BJ (cell line): ENCODE results near the gene SHANK2. TPM values are rescaled to one million over a fixed set of nuclear protein-coding genes. Genes with fewer than 3 reads are reported as not detected.

Source experiments
- CTCF ChIA-PET: fragments of 350-600 bp; formaldehyde crosslinking; extraction: SDS; loops from one replicate; lab custom pipeline; 2021; ENCODE audit warnings: antibody characterized with exemption, inconsistent platforms; lab: Yijun Ruan, JAX
- POLR2A ChIA-PET: fragments of 300-600 bp; sonication (Branson Sonifier 250); formaldehyde crosslinking; extraction: SDS; loops from one replicate; lab custom pipeline; 2021; ENCODE audit warnings: antibody characterized with exemption; lab: Charles Lee
- DNase-seq: peaks from one replicate; pipeline ENCODE4 v3.0.0-alpha.2; 2011; ENCODE audit warnings: low read depth
- H3K27me3 ChIP-seq: 2 replicates; pipeline ENCODE4 v1.6.0; 2011; ENCODE audit warnings: low read length; ENCODE audit not compliant: control insufficient read depth, insufficient read depth
- H3K36me3 ChIP-seq: 2 replicates; pipeline ENCODE4 v1.5.1; 2011; ENCODE audit warnings: low read length; ENCODE audit not compliant: control insufficient read depth, insufficient read depth
- H3K4me3 ChIP-seq: 2 replicates; pipeline ENCODE4 v1.5.1; 2011; ENCODE audit warnings: low read depth, mild to moderate bottlenecking, control low read depth, low read length
- polyA plus RNA-seq: library from polyadenylated mRNA; depleted of rRNA; stranded (reverse); fragments of >200 nt; gene quantifications from 2 replicates; pipeline ENCODE4 v1.2.3, GENCODE V29; 2011
- TF ChIP-seq, protein P1 (sequence below): IDR thresholded peaks from 2 replicates; pipeline ENCODE4 v1.5.1; 2011; ENCODE audit warnings: low read depth, mild to moderate bottlenecking, control low read depth, inconsistent platforms, low read length, moderate library complexity; ENCODE audit not compliant: insufficient read depth

Gene SHANK2
- polyA plus RNA-seq, 1 experiment = 0.37 TPM

- no peak for DNase-seq
- TF ChIP-seq, protein P1, sequence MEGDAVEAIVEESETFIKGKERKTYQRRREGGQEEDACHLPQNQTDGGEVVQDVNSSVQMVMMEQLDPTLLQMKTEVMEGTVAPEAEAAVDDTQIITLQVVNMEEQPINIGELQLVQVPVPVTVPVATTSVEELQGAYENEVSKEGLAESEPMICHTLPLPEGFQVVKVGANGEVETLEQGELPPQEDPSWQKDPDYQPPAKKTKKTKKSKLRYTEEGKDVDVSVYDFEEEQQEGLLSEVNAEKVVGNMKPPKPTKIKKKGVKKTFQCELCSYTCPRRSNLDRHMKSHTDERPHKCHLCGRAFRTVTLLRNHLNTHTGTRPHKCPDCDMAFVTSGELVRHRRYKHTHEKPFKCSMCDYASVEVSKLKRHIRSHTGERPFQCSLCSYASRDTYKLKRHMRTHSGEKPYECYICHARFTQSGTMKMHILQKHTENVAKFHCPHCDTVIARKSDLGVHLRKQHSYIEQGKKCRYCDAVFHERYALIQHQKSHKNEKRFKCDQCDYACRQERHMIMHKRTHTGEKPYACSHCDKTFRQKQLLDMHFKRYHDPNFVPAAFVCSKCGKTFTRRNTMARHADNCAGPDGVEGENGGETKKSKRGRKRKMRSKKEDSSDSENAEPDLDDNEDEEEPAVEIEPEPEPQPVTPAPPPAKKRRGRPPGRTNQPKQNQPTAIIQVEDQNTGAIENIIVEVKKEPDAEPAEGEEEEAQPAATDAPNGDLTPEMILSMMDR = no peak
- Histone ChIP-seq H3K27me3 (peaks cover 7% of the 10 kb centered on the region), H3K4me3 (no peak overlapping the region), H3K36me3 (no peaks in the 10 kb centered on the region)
- CTCF ChIA-PET = no interaction called here
- POLR2A ChIA-PET = no interaction called here
Measured at GRCh38 chr11:71285111-71285510, 32.7 kb upstream of the SHANK2 start.

GRCh38 chr11:71284525-71285092, 32.2 kb upstream of the SHANK2 start:
- TF ChIP-seq, protein P1 = no peak
- H3K4me3 ChIP-seq = no peak overlapping the region
- H3K36me3 ChIP-seq = no peaks in the 10 kb centered on the region
- DNase-seq = no peak
- peaks cover 7% of the 10 kb centered on the region for H3K27me3 ChIP-seq
- POLR2A ChIA-PET = no interaction called here
- CTCF ChIA-PET = no interaction called here

GRCh38 chr11:71283971-71284441, 31.6 kb upstream of the SHANK2 start:
- no peak overlapping the region for H3K4me3 ChIP-seq
- peaks cover 7% of the 10 kb centered on the region for H3K27me3 ChIP-seq
- no peak for DNase-seq
- no peaks in the 10 kb centered on the region for H3K36me3 ChIP-seq
- POLR2A ChIA-PET = no interaction called here
- CTCF ChIA-PET = no interaction called here
- TF ChIP-seq, protein P1 = no peak

DNA sequence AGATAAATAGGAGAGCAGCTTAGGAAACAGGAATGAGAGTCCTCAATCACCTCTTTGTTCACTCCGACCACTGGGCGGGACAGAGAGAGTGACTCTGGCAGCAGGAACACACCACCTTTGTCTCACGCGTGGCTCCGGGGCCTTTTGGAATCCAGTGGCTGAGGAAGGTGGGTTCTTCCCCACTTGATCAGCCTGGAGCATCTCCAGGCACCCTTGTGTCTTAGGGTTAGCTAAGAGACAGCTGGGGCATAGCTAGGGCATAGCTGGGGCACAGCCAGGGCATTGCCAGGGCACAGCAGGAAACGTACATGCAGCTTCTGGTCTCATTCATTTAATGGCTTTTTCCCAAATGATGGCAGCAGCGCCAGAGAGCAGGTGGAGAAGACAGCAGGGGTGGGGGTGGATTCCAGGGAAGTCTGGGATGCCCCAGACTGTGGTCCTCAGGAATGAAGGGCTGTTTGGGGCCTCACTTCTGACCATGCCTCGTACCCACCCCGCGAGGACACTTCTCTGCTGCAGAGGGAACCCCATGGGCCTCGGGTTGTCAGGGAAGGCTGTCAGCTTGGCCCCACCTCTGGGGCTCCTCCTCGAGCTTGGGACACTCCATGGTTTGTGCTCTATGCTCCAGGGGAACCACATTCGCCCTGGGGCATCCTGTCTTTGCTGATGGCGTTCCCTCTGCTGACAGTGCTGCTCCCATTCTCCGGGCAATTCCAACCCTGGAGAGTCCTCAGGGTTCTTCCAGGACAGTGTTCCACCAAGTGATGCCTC, 30.4 kb upstream of the SHANK2 start:
- CTCF ChIA-PET = interaction anchor here (0.8 kb wide), 1 partner anchor 16 kb away, joined by 4 read pairs; no protein-coding TSS in a partner anchor
- POLR2A ChIA-PET = no interaction called here
- Histone ChIP-seq H3K36me3 (no peaks in the 10 kb centered on the region), H3K27me3 (peaks cover 7% of the 10 kb centered on the region), H3K4me3 (no peak overlapping the region)
- TF ChIP-seq, protein P1 = no peak
- DNase-seq = no peak

GRCh38 chr11:71281831-71282230, 29.5 kb upstream of the SHANK2 start:
- TF ChIP-seq, protein P1 = no peak
- CTCF ChIA-PET = no interaction called here
- Histone ChIP-seq H3K36me3 (no peaks in the 10 kb centered on the region), H3K4me3 (no peak overlapping the region), H3K27me3 (peaks cover 7% of the 10 kb centered on the region)
- POLR2A ChIA-PET = no interaction called here
- no peak for DNase-seq
